ENCODE data around the gene WWC2. TPM values are rescaled to one million over a fixed set of nuclear protein-coding genes. Genes with fewer than 3 reads are reported as not detected.

Gene WWC2
- total RNA-seq, 4 donors from 2014 or later, result 26.9 to 45.9 (median 41.4) TPM

DNA sequence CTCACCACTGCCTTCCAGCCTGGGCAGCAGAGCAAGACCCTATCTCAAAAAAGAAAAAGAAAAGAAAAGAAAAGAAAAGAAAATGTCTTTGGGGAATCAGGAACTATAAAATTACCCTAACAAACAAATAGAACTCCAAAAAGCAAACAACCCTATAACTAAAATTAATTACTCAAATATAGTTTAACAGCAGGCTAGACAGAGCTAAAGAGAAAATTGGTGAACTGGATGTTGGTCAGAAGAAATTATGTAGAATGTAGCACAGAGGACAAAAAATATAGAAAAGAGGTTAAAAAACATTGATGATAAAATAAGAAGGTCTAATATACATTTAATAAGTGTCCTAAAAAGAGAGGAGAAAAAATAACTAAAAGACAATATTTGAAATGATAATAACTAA lies 27.8 kb upstream of the WWC2 start:
- Histone ChIP-seq H3K4me1 (no peaks in the 10 kb centered on the region), H3K27me3 (no peaks in the 10 kb centered on the region), H3K27ac (no peak overlapping the region), H3K4me3 (no peak overlapping the region), H3K9me3 (no peaks in the 10 kb centered on the region), H3K36me3 (no peaks in the 10 kb centered on the region)
- TF ChIP-seq POLR2A (IDR thresholded peaks at IDR 0.05) (no peak), CTCF (IDR thresholded peaks at IDR 0.05) (no peak)
- DNase-seq, result no peak
- intact Hi-C loops (cut with DNase I; ENCODE audit: low total_unique reads), result no loop called here

- H3K4me3 ChIP-seq, result no peak overlapping the region
- no peaks in the 10 kb centered on the region for H3K9me3 ChIP-seq
- no peaks in the 10 kb centered on the region for H3K4me1 ChIP-seq
- H3K27me3 ChIP-seq, result no peaks in the 10 kb centered on the region
- no peak overlapping the region for H3K27ac ChIP-seq
- DNase-seq, result no peak
- H3K36me3 ChIP-seq, result no peaks in the 10 kb centered on the region
- intact Hi-C loops (cut with DNase I; ENCODE audit: low total_unique reads), result no loop called here
- TF ChIP-seq POLR2A (IDR thresholded peaks at IDR 0.05) (no peak), CTCF (IDR thresholded peaks at IDR 0.05) (no peak)
These were observed 26.9 kb upstream of the WWC2 start for GRCh38 chr4:183072176-183072575.

DNA sequence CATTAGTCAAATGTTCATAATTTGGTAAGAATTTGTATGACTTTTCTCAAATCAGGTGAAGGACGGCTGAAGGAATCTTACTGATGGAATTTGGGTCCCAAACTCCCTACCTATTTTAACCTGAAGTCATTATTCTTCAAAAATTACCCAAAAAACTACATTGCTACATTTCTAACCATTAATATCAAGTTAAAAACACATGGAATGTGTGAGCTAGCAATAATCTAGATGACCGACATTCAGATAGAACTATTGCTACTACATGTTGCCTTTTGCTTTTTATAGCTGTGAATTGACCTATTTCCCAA lies 25.3 kb upstream of the WWC2 start:
- no peak for DNase-seq
- Histone ChIP-seq H3K36me3 (no peaks in the 10 kb centered on the region), H3K27ac (no peak overlapping the region), H3K27me3 (no peaks in the 10 kb centered on the region), H3K9me3 (no peaks in the 10 kb centered on the region), H3K4me1 (no peaks in the 10 kb centered on the region), H3K4me3 (no peak overlapping the region)
- TF ChIP-seq CTCF (IDR thresholded peaks at IDR 0.05), result no peak
- TF ChIP-seq POLR2A (IDR thresholded peaks at IDR 0.05), result no peak
- intact Hi-C loops (cut with DNase I; ENCODE audit: low total_unique reads), result no loop called here

- Histone ChIP-seq H3K36me3 (no peaks in the 10 kb centered on the region), H3K9me3 (no peaks in the 10 kb centered on the region), H3K27ac (no peak overlapping the region), H3K4me1 (no peaks in the 10 kb centered on the region), H3K27me3 (no peaks in the 10 kb centered on the region), H3K4me3 (no peak overlapping the region)
- TF ChIP-seq POLR2A (IDR thresholded peaks at IDR 0.05) (no peak), CTCF (IDR thresholded peaks at IDR 0.05) (no peak)
- intact Hi-C loops (cut with DNase I; ENCODE audit: low total_unique reads), result no loop called here
- no peak for DNase-seq
These were observed 24.6 kb upstream of the WWC2 start for GRCh38 chr4:183074288-183074990.

GRCh38 chr4:183078634-183079033 lies 20.4 kb upstream of the WWC2 start:
- no peak overlapping the region for H3K4me3 ChIP-seq
- H3K27ac ChIP-seq, result no peak overlapping the region
- no peaks in the 10 kb centered on the region for H3K36me3 ChIP-seq
- intact Hi-C loops (cut with DNase I; ENCODE audit: low total_unique reads), result loop anchor here (5.0 kb wide), 1 partner anchor 184 kb away; no protein-coding TSS in a partner anchor
- no peaks in the 10 kb centered on the region for H3K27me3 ChIP-seq
- H3K4me1 ChIP-seq, result no peaks in the 10 kb centered on the region
- DNase-seq, result no peak
- no peak for TF ChIP-seq CTCF (IDR thresholded peaks at IDR 0.05)
- no peak for TF ChIP-seq POLR2A (IDR thresholded peaks at IDR 0.05)
- H3K9me3 ChIP-seq, result no peaks in the 10 kb centered on the region

Measured in uterus (tissue), 4 donors.